IPS-20b (cell line): ENCODE measurements around the gene AMBP.
"Not testable (repeated sequence)": the region's sequence is repeated elsewhere in the genome, so short reads cannot be mapped to it uniquely, and the experiment has no call there.

ENCODE experiments used
- H3K27ac ChIP-seq: one replicate; pipeline ENCODE4 v1.5.1; 2013; ENCODE audit warnings: low read length
- H3K27me3 ChIP-seq: 2 replicates; pipeline ENCODE4 v1.6.1; 2013; ENCODE audit warnings: mild to moderate bottlenecking, low read length, inconsistent platforms; ENCODE audit not compliant: insufficient read depth
- H3K36me3 ChIP-seq: 2 replicates; pipeline ENCODE4 v1.6.1; 2013; ENCODE audit warnings: low read depth, mild to moderate bottlenecking, inconsistent platforms, low read length, moderate library complexity; ENCODE audit not compliant: insufficient read depth
- H3K4me1 ChIP-seq: 2 replicates; pipeline ENCODE4 v1.6.1; 2013; ENCODE audit warnings: mild to moderate bottlenecking, control low read depth, inconsistent platforms, low read length, moderate library complexity; ENCODE audit not compliant: insufficient read depth
- H3K4me3 ChIP-seq: 2 replicates; pipeline ENCODE4 v1.5.1; 2013; ENCODE audit warnings: mild to moderate bottlenecking, low read length, inconsistent platforms
- H3K9ac ChIP-seq: 2 replicates; pipeline ENCODE4 v1.6.1; 2013; ENCODE audit warnings: low read depth, mild to moderate bottlenecking, inconsistent platforms, low read length, moderate library complexity
- H3K9me3 ChIP-seq: 2 replicates; pipeline ENCODE4 v1.6.1; 2013; ENCODE audit warnings: mild to moderate bottlenecking, low read depth, low read length, inconsistent platforms; ENCODE audit not compliant: insufficient read depth

Gene AMBP

DNA sequence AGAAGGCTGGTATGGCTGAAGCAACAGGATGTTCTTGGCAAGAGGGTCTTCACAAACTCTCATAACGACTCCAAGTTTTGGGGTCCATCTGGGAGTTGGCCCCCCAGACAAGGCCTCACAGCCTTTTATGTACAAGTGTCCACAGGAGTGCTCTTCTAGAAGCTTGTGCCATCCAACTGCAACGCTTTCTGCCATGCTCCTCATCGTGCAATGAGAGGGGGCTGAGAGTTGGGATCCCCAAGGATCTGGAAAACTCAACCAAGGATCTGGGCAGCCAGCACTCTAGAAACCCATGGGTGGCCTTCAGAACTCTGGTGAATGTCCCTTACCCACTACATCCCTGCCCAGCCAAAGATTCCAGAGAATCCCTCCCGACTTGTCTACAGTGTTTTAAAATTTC lies 8.5 kb upstream of the AMBP start:
- no peaks in the 10 kb centered on the region for H3K4me1 ChIP-seq
- no peaks in the 10 kb centered on the region for H3K9me3 ChIP-seq

DNA sequence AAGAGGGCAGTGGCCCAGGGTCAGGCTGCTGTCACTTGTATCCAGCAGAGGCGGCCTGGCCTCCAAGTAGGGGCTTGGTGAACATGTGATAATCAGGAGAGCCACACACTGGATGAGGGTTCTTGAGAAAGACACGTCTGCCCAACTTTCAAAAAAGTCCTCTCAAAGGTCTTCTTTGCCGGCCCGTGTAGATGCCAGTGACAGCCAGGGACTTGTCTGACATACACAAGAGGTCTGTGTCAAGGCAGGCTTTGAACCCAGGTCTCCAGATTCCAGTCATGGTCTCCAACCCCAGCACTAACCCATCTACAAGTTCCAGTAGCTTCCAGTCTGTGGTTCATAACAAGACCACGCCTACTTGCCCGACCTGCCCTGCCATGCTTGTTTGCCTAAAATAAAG lies 7.9 kb upstream of the AMBP start:
- Histone ChIP-seq H3K4me3 (no peak overlapping the region), H3K4me1 (no peaks in the 10 kb centered on the region), H3K36me3 (no peaks in the 10 kb centered on the region), H3K9me3 (no peaks in the 10 kb centered on the region), H3K9ac (no peak overlapping the region), H3K27me3 (peaks cover 5% of the 10 kb centered on the region; the same call in 1 of the 2 replicates), H3K27ac (no peak overlapping the region)

More for the DNA sequence above, 8.5 kb upstream of the AMBP start:
- Histone ChIP-seq H3K9ac (no peak overlapping the region), H3K27me3 (peaks cover 5% of the 10 kb centered on the region; the same call in 1 of the 2 replicates), H3K4me3 (no peak overlapping the region), H3K27ac (no peak overlapping the region), H3K36me3 (no peaks in the 10 kb centered on the region)

DNA sequence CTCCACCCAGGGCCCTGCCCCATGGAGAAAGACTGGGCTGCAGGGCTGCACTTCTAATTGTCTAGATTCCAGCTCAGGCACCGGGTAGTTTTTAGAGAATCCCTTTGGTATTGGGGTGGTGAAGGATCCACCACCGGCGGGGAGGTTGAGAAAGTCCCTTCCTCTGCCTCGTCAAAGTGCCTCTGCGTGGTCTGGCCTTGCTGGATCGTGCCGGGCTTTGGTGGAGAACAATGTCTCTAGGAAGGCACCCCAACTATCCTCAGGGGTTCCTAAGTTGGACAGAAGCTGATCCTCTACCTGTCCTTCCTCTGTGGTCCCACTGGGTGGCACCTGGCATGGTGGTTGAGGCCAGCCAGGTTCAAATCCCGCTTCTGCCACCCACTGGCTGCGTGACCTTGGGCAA lies 7.3 kb upstream of the AMBP start:
- no peak overlapping the region for H3K4me3 ChIP-seq
- no peaks in the 10 kb centered on the region for H3K9me3 ChIP-seq
- no peaks in the 10 kb centered on the region for H3K4me1 ChIP-seq
- no peak overlapping the region for H3K27ac ChIP-seq
- H3K36me3 ChIP-seq = no peaks in the 10 kb centered on the region
- H3K9ac ChIP-seq = no peak overlapping the region
- peaks cover 5% of the 10 kb centered on the region; the same call in 1 of the 2 replicates for H3K27me3 ChIP-seq

DNA sequence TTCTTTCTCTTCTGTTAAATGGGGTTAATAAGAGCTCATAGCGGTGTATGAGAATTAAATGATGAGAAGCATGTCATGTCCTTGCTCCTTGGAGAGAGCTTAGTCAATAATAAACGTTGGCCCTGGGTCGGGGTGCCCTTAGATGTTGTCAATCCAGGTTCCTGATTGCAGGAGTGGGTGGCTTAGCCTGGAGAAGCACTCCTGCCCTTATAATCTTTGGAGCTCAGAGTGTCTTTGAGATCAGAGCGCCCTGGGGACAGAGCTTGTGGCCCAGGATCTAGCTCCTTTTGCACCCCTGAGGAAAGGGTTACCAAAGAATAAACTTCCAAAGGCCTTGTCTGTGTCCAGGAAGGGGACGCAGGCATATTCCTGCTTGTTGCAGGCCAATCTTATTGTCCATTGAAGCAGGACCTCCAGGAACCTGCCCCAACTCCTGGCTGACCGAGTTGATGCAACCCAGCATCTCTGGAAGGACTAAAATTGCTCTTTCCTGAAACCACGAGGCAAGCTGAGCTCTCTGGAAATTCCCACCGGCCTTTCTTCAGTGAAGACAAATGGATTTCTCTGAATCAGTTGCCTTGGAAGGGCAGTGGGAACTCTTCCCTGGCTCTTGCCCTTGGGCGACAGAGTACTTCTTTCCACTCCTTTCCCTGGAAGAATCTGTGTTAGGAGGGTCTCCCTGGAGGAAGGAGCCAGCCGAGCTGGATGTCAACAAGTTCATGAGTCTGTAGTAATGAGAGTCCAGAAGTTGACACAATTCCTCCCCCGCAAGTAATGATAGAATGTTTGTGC lies 6.4 kb upstream of the AMBP start:
- no peaks in the 10 kb centered on the region for H3K36me3 ChIP-seq
- H3K27ac ChIP-seq = no peak overlapping the region
- H3K9ac ChIP-seq = no peak overlapping the region
- no peaks in the 10 kb centered on the region for H3K9me3 ChIP-seq
- peaks cover 5% of the 10 kb centered on the region; the same call in 1 of the 2 replicates for H3K27me3 ChIP-seq
- no peak overlapping the region for H3K4me3 ChIP-seq
- no peaks in the 10 kb centered on the region for H3K4me1 ChIP-seq

DNA sequence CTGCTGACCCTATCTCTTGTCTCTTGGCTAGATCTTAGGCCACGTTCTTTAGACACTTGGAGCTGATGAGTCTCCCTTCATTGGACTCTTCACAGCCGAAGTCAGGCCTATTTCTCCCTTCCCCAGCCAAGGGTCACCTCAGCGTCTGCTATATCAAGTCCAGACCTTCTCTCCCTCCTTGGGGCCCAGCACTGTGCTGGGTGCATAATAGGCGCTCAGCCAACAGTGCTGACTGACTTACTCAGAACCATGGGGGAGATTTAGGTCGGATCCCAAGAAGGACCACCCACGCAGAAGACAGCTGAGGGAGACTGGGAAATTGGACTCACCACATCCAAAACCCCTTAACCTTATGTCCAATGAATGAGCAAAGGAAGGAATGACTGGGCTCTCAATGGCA lies 5.6 kb upstream of the AMBP start:
- Histone ChIP-seq H3K4me3 (no peak overlapping the region), H3K9me3 (no peaks in the 10 kb centered on the region), H3K9ac (no peak overlapping the region; the same call in 1 of the 2 replicates), H3K27me3 (peaks cover 5% of the 10 kb centered on the region; the same call in 1 of the 2 replicates), H3K4me1 (no peaks in the 10 kb centered on the region), H3K36me3 (no peaks in the 10 kb centered on the region), H3K27ac (no peak overlapping the region)

DNA sequence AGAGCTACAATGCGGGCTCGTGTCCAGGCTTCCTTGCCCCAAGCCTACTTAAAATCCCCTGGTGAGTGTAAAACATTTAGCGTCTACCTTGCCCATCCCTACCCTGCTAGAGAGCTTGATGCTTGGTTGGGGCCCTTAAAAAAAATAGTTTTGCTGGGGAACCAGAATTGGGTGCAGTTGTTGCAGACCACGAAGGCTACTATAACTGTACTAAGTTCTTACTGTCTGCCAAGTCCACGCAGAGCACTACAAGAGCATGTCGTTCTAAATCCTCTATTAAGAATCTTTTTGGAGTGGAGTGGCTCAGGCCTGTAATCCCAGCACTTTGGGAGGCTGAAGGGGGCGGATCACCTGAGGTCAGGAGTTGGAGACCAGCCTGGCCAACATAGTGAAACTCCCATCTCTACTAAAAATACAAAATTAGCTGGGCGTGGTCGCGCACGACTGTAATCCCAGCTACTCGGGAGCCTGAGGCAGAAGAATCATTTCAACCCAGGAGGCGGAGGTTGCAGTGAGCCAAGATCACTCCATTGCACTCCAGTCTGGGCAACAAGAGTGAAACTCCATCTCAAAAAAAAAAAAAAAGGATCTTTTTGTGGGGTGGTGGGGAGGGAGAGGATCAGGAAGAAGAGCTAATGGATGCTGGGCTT lies 4.8 kb upstream of the AMBP start:
- H3K9me3 ChIP-seq, H3K36me3 ChIP-seq, H3K9ac ChIP-seq, H3K4me1 ChIP-seq, H3K27ac ChIP-seq, H3K27me3 ChIP-seq, H3K4me3 ChIP-seq: not testable (repeated sequence)

DNA sequence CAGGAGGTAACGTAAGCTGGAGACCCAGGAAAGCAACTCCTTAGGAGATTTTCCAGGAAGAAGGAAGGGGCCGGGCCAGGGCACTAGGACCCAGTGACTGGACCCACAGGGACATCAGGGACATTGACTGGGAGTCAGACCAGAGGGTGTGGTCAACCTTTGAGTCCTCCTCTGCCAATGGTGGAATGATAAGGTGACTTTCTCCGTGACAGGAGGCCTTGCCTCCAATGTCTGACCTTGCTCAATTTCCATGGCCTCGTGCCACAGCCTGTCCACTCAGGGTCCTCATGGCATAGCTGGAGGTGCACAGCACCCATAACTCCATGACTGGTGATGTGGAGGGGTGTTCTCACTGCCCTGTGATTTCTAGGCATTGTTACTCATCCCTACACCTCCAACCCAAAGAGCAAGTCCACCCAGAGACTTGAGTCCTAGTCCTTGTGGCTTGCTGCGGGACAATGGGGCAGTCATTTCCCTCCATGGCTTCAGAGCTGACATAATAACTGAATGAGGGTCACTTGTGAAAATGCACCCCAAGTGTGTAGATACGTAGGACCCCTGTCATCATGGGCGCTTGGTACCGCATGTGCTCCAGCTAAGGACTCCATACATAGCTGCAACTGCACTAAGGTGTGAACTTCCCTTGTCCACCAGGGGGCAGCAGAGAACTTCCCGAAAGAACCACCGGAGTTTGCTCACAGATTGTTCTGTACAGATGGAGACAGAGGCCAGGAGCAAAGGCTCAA lies 4.1 kb upstream of the AMBP start:
- no peaks in the 10 kb centered on the region for H3K36me3 ChIP-seq
- no peaks in the 10 kb centered on the region for H3K9me3 ChIP-seq
- no peak overlapping the region for H3K9ac ChIP-seq
- no peak overlapping the region for H3K4me3 ChIP-seq
- H3K27ac ChIP-seq = no peak overlapping the region
- no peaks in the 10 kb centered on the region for H3K4me1 ChIP-seq
- peaks cover 5% of the 10 kb centered on the region; the same call in 1 of the 2 replicates for H3K27me3 ChIP-seq

DNA sequence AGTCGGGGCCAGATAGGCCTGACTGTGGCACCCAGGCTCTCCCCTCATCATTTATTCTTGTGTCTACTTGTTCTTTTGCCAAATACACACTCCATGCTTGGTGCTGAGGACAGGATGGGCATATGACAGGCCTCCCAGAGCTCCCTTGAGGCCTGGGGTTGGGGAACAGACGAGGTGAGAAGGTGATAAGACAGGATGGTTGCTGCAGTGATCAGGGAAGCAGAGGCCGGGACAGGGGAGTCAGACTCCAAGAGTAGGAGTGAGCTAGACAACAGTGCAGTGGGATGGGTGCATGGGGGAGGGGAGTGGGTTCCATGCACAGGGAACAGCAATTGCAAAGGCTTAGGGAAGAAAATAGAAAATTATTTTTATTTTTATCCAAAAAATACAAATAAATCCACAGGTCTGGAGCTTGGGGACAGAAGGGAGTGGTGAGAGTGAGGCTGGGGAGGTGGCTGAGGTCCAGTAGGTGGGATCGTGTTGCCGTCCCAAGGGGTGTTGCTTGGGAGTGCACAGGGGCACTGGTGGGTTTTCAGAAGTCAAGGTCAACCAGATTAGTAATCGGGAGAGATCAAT lies 3.4 kb upstream of the AMBP start:
- Histone ChIP-seq H3K27me3 (peaks cover 5% of the 10 kb centered on the region; the same call in 1 of the 2 replicates), H3K27ac (no peak overlapping the region), H3K4me3 (no peak overlapping the region), H3K9me3 (no peaks in the 10 kb centered on the region), H3K4me1 (no peaks in the 10 kb centered on the region), H3K9ac (no peak overlapping the region), H3K36me3 (no peaks in the 10 kb centered on the region)

DNA sequence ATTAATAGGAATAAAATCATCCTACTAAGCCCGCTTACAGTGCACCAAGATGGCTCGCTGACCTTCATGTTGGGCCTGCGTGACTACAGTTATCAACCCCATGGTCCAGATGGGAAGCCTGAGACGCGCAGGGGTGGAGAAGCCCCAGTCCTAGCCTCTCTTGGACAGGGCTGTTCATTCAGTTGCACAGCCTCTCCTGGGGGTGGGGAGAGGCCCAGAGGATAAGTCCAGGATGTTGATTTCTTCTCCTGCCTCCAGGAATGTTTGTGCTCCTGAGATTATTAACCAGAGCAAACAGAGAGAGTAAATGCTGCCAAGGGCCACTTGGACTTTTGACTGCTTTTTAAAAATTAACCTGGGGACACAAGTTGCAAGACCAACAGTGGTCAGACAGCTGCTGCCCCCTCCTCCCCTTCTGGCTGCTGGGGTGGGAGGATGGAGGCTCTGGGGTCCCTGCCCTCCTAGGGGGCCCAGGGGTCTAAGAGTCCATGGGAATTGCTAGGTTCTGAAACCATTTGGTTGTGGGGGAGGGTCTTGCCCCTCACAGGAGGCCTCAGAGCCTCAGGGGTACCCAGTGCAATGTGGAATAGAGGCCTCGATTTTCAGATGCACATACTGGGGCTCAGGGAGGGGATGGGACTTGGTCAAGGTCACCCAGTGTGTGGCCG lies 2.8 kb upstream of the AMBP start:
- Histone ChIP-seq H3K9me3 (no peaks in the 10 kb centered on the region), H3K27me3 (peaks cover 11% of the 10 kb centered on the region), H3K36me3 (no peaks in the 10 kb centered on the region), H3K9ac (no peak overlapping the region), H3K27ac (no peak overlapping the region), H3K4me1 (no peaks in the 10 kb centered on the region), H3K4me3 (no peak overlapping the region)

DNA sequence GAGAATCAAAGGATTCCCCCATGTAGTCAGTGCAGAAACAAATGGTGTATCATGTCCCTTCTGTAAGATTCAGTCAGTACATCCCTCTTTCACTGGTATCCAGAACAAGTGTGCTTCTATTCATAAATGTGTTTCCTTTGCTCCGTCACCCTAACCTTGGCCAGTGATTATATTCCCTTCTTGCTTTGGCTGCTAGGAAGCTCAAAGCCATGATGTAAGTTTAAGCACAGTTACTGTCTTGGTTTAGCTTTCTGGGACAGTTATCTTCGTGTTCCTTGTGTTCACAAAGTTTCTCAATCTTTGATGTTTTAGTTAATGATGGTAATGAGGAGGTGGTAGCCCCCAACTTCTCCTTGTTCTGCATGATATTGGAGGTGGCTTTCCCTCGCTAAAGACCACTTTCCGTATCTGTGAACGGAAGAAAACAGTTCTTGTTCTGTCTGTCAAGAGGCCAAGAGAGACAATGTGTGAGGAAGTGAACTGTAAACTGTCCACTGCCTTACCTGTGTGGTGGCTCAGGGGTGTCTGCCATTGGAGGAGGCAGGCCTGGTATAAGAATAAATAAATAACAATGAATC lies 2.2 kb upstream of the AMBP start:
- Histone ChIP-seq H3K27me3 (peaks cover 16% of the 10 kb centered on the region), H3K9me3 (no peaks in the 10 kb centered on the region), H3K4me3 (no peak overlapping the region), H3K27ac (no peak overlapping the region), H3K36me3 (no peaks in the 10 kb centered on the region), H3K9ac (no peak overlapping the region), H3K4me1 (no peaks in the 10 kb centered on the region)

DNA sequence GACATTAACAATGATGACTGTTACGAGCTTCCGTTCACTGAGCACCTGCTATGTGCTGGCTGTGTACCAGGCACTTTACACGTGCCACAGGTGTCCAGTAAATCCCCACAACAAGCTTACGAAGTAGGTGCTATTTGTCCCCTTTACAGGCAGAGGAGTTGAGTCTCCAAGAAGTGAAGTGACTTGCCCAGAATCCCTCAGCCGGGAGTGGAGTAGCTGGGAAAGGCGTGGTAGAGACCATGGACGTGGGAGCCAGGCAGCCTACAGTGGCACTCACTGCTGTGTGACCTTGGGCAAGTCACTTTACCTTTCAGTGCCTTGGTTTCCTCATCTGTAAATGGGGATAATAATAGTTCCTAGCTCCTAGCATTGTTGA lies 669 bp upstream of the AMBP start:
- no peak overlapping the region for H3K4me3 ChIP-seq
- H3K36me3 ChIP-seq = no peaks in the 10 kb centered on the region
- H3K9ac ChIP-seq = no peak overlapping the region
- H3K27ac ChIP-seq = no peak overlapping the region
- H3K4me1 ChIP-seq = no peaks in the 10 kb centered on the region
- H3K9me3 ChIP-seq = no peaks in the 10 kb centered on the region
- peaks cover 16% of the 10 kb centered on the region for H3K27me3 ChIP-seq
